Measurements from ENCODE around the gene NGEF.

The NGEF gene

GRCh38 chr2:232897598-232898408, 115.3 kb downstream of the NGEF start:
- TF ChIP-seq CTCF (IDR thresholded peaks at IDR 0.05; ENCODE audit: borderline replicate concordance, insufficient read depth, low read depth, low read length): no peak
- no peak overlapping the region for H3K4me3 ChIP-seq (ENCODE audit: low read depth, low read length)

DNA sequence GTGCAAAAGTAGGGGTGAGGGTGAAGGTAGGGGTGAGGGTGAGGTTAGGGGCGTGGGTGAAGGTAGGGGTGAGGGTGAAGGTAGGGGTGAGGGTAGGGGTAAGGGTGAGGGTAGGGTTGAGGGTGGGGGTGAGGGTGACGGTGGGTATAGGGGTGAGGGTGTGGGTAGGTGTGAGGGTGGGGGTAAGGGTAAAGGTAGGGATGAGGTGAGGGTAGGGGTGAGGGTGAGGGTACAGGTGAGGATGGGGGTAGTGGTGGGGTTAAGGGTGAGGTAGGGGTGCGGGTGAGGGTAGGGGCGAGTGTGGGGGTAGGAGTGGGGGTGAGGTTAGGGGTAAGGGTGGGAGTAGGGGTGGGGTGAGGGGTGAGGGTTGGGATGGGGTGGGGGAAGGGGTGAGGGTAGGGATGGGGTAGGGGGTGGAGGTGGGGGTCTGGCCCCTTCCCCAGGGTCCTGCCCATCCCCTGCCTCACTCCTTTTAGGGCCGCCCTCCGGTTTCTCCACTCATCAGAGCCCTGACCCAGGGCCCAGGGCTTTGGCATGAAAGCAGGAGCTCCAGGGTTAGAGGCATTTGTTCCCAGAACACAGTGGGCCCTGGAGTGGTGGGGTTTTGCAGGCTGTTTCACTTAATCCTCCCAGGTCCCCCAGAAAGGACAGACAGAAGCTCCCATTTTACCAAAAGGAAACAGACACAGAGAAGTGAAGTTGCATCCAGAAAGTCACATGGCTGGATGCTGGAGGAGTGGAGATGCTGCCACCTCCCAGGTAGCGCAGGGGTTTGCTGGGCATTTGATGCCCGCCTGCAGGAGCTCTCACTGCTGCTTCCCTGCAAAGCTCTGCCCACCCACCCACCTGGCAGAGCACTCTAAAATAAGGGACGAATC, 116.1 kb downstream of the NGEF start:
- H3K4me3 ChIP-seq (ENCODE audit: low read depth, low read length): no peak overlapping the region
- no peak for TF ChIP-seq CTCF (IDR thresholded peaks at IDR 0.05; ENCODE audit: borderline replicate concordance, insufficient read depth, low read depth, low read length)

DNA sequence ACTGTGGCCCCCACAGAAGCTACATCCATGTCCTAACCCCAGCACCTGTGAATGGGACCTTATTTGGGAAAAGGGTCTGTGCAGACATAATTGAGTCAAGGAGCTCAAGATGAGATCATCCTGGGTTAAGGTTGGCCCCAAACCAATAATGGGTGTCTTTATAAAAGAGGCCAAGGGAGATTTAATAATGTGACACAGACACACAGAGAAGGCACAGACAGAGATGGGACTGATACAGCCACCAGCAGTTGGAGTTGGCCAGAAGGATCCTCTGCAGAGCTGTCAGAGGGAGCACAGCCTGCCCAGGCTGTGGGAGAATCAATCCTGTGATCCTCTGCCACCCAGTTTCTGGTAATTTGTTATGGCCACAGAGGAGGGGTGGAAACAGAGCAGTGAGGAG, 116.9 kb downstream of the NGEF start:
- TF ChIP-seq CTCF (IDR thresholded peaks at IDR 0.05; ENCODE audit: borderline replicate concordance, insufficient read depth, low read depth, low read length): no peak
- no peak overlapping the region for H3K4me3 ChIP-seq (ENCODE audit: low read depth, low read length)

DNA sequence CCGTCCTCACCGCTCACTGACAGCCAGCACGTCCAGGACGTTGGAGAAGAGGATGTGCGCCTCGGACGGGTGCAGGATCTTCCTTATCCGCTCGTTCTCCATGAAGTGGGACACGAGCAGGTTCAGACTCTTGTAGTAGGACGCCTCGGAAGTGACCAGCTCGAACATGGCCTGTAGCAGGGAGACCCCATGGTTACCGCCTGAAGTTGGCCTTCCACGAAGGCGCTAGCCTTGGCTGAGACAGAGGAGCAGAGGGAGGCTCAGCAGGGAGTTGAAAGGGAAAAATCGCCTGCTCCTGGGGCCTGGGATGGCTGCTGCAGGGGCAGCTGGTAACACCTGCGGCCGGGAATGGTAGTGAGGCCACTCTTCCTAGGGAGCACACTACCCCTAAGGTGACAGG, 118.3 kb downstream of the NGEF start:
- H3K4me3 ChIP-seq (ENCODE audit: low read depth, low read length): no peak overlapping the region

GRCh38 chr2:232894251-232894650, 118.8 kb downstream of the NGEF start:
- no peak overlapping the region for H3K4me3 ChIP-seq (ENCODE audit: low read depth, low read length)
- TF ChIP-seq CTCF (IDR thresholded peaks at IDR 0.05; ENCODE audit: borderline replicate concordance, insufficient read depth, low read depth, low read length): no peak

More for the DNA sequence above, 118.3 kb downstream of the NGEF start:
- no peak for TF ChIP-seq CTCF (IDR thresholded peaks at IDR 0.05; ENCODE audit: borderline replicate concordance, insufficient read depth, low read depth, low read length)

DNA sequence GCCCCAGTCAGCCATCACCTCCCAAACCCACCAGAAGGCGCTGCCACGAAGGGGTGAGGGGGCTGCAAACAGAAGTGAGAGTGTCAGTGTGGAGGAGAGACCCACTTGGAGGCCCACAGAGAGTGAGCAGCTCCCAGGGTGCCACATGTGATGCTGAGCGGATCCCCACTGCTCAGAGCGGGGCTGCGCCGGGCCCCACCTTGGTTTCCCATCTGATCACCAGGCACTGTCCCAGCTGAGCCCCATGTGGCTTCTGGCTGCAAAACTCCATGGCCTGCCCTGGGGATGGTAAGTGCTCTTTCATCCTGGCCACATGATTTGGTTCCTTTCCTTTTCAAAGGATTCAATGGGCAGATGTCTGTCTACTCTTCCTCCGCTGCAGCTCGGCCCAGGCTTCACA, 119.2 kb downstream of the NGEF start:
- TF ChIP-seq CTCF (IDR thresholded peaks at IDR 0.05; ENCODE audit: borderline replicate concordance, insufficient read depth, low read depth, low read length): no peak
- H3K4me3 ChIP-seq (ENCODE audit: low read depth, low read length): no peak overlapping the region
